Endothelial cell of umbilical vein (primary cell): ENCODE results near the gene ATP6V1G2. TPM values are rescaled to one million over a fixed set of nuclear protein-coding genes. Genes with fewer than 3 reads are reported as not detected.

Source experiments
- BruUV-seq: library from RNA; stranded (reverse); fragments of 400-500 nt; replicated peaks from 2 replicates; lab custom pipeline; 2021; lab: Mats Ljungman, UMichigan
- CTCF ChIA-PET: fragments of 300-600, 350-600 bp; sonication (Branson Sonifier 250); formaldehyde crosslinking; loops from one replicate; lab custom pipeline; 2021; ENCODE audit warnings: antibody characterized with exemption, inconsistent platforms; lab: Charles Lee
- POLR2A ChIA-PET: fragments of 300-600, 350-600 bp; sonication (Branson Sonifier 250); formaldehyde crosslinking; loops from one replicate; lab custom pipeline; 2021; ENCODE audit warnings: antibody characterized with exemption, inconsistent platforms; lab: Charles Lee
- DNase-seq: peaks from one replicate; pipeline ENCODE4 v3.0.0-alpha.2; 2011; ENCODE audit warnings: low read depth, low spot score
- FAIRE-seq: peaks from 2 replicates; lab custom pipeline; 2011; peaks lifted over from hg19 to GRCh38; lab: Jason Lieb, UNC
- H2AFZ ChIP-seq: 2 replicates; pipeline ENCODE4 v1.6.0; 2012; ENCODE audit warnings: low read depth, low read length, control low read depth, inconsistent platforms
- H3K27ac ChIP-seq: 2 replicates; pipeline ENCODE4 v1.5.1; 2011; ENCODE audit warnings: low read depth, mild to moderate bottlenecking, control low read depth, low read length, moderate library complexity; ENCODE audit not compliant: insufficient read depth
- H3K27me3 ChIP-seq, 2 experiments: 2 replicates each; pipeline versions ENCODE4 v1.6.0 to v1.6.1; 2011; ENCODE audit warnings: low read length in 2 of 2, mixed read lengths in 1 of 2; ENCODE audit not compliant: control insufficient read depth in 2 of 2, insufficient read depth in 2 of 2
- H3K36me3 ChIP-seq, 2 experiments: 2 replicates in 1 of 2; 3 replicates in 1 of 2; pipeline ENCODE4 v1.5.1; 2011; ENCODE audit warnings: low read length in 2 of 2, mild to moderate bottlenecking in 1 of 2, moderate library complexity in 1 of 2; ENCODE audit not compliant: control insufficient read depth in 2 of 2, insufficient read depth in 2 of 2; ENCODE audit errors: extremely low read depth in 1 of 2
- H3K4me1 ChIP-seq: 3 replicates; pipeline ENCODE4 v1.5.1; 2011; ENCODE audit warnings: mild to moderate bottlenecking, low read length; ENCODE audit not compliant: control insufficient read depth, insufficient read depth; ENCODE audit errors: extremely low read depth
- H3K4me2 ChIP-seq: 2 replicates; pipeline ENCODE4 v1.6.1; 2011; ENCODE audit warnings: low read length, control low read depth, mixed read lengths; ENCODE audit not compliant: insufficient read depth
- H3K4me3 ChIP-seq, 3 experiments: fragments of 200-600 bp in 1 of 3; sonication (generic), shearing (Covaris generic) in 1 of 3; replicated peaks in 1 of 3; 2 replicates each; pipeline ENCODE4 v1.5.1; 2011 to 2016; ENCODE audit warnings: control low read depth in 3 of 3, low read length in 3 of 3, mild to moderate bottlenecking in 2 of 3, inconsistent platforms in 1 of 3, low read depth in 1 of 3, moderate library complexity in 1 of 3; ENCODE audit not compliant: insufficient read depth in 1 of 3
- H3K79me2 ChIP-seq: 2 replicates; pipeline ENCODE4 v1.6.0; 2012; ENCODE audit warnings: low read length, inconsistent platforms; ENCODE audit not compliant: control insufficient read depth, insufficient read depth
- H3K9ac ChIP-seq: replicated peaks from 2 replicates; pipeline ENCODE3; 2011; ENCODE audit warnings: low read length, control low read depth; ENCODE audit not compliant: insufficient read depth; ENCODE audit errors: extremely low read depth
- H3K9me1 ChIP-seq: replicated peaks from 3 replicates; pipeline ENCODE4 v1.6.0; 2011; ENCODE audit warnings: mild to moderate bottlenecking, low read length; ENCODE audit not compliant: control insufficient read depth, insufficient read depth; ENCODE audit errors: extremely low read depth
- H3K9me3 ChIP-seq: replicated peaks from 2 replicates; pipeline ENCODE4 v1.5.1; 2012; ENCODE audit warnings: low read length, inconsistent platforms; ENCODE audit not compliant: control insufficient read depth, insufficient read depth
- H4K20me1 ChIP-seq: replicated peaks from 2 replicates; pipeline ENCODE3; 2011; ENCODE audit warnings: mild to moderate bottlenecking, low read length; ENCODE audit not compliant: control insufficient read depth, insufficient read depth; ENCODE audit errors: extremely low read depth
- EZH2 ChIP-seq: IDR thresholded peaks from 2 replicates; pipeline ENCODE4 v1.6.1; 2012; ENCODE audit warnings: borderline replicate concordance, low read depth, mild to moderate bottlenecking, moderate library complexity, low read length, inconsistent platforms; ENCODE audit not compliant: severe bottlenecking
- FOS ChIP-seq: IDR thresholded peaks from 2 replicates; pipeline ENCODE4 v1.6.1; 2011; ENCODE audit warnings: mild to moderate bottlenecking, low read length, moderate library complexity, borderline replicate concordance; ENCODE audit not compliant: insufficient read depth
- GATA2 ChIP-seq: IDR thresholded peaks from 2 replicates; pipeline ENCODE4 v1.7.0; 2011; ENCODE audit warnings: low read depth, mild to moderate bottlenecking, moderate library complexity, mixed read lengths, low read length; ENCODE audit not compliant: insufficient read length, insufficient read depth
- JUN ChIP-seq: IDR thresholded peaks from 2 replicates; pipeline ENCODE4 v1.6.1; 2011; ENCODE audit warnings: borderline replicate concordance, low read depth; ENCODE audit not compliant: insufficient read length, insufficient read depth
- MYC ChIP-seq: IDR thresholded peaks from one replicate; pipeline ENCODE4 v1.6.1; 2011; ENCODE audit warnings: mild to moderate bottlenecking, low read depth, low read length
- POLR2A ChIP-seq: IDR thresholded peaks from 2 replicates; pipeline ENCODE4 v1.6.1; 2012; ENCODE audit warnings: low read depth, mild to moderate bottlenecking, control low read depth, low read length
- POLR2AphosphoS5 ChIP-seq: IDR thresholded peaks from 2 replicates; pipeline ENCODE4 v1.6.1; 2012; ENCODE audit warnings: low read depth, mild to moderate bottlenecking, control low read depth, low read length, moderate library complexity; ENCODE audit not compliant: insufficient read depth
- dilution Hi-C: fragments of 300-500 bp; cut with MboI; formaldehyde crosslinking; loops from one replicate; pipeline ENCODE4 v1.15.0; 2019; ENCODE audit warnings: low sequenced_read_pairs; ENCODE audit not compliant: extremely low pct_ligation_motif_present
- intact Hi-C: fragments of 100-400 bp; cut with micrococcal nuclease; formaldehyde crosslinking; loops from one replicate; pipeline ENCODE4 v1.10.0; 2022
- polyA plus RNA-seq, 4 experiments: library from polyadenylated mRNA; depleted of rRNA in 3 of 4; stranded (reverse) in 3 of 4; unstranded in 1 of 4; fragments of >200 nt; gene quantifications; 2 replicates each; pipeline versions ENCODE4 v1.2.1 to v1.2.3, GENCODE V29; 2011 to 2012; ENCODE audit warnings: missing spikeins in 1 of 4
- total RNA-seq: library from RNA; stranded (reverse); gene quantifications from 2 replicates; pipeline ENCODE4 v1.2.3, GENCODE V29; 2021
- TF ChIP-seq, protein P1 (sequence below): IDR thresholded peaks from 2 replicates; pipeline ENCODE4 v1.6.1; 2011; ENCODE audit not compliant: insufficient read depth, insufficient read length
- TF ChIP-seq, protein P2 (sequence below), 2 donors: IDR thresholded peaks; 1 replicate in 1 of 2; 2 replicates in 1 of 2; pipeline ENCODE4 v1.5.1; 2011; ENCODE audit warnings: low read length in 2 of 2, mild to moderate bottlenecking in 2 of 2, moderate library complexity in 2 of 2, control low read depth in 1 of 2, inconsistent platforms in 1 of 2, low read depth in 1 of 2; ENCODE audit not compliant: insufficient read depth in 1 of 2; ENCODE audit errors: extremely low read depth in 1 of 2

ATP6V1G2 gene
- total and polyA plus RNA-seq, 2 donors (not counting 3 experiments of a cell fraction or from before 2014, with no cell fraction given), result 0.70 to 0.84 TPM

DNA sequence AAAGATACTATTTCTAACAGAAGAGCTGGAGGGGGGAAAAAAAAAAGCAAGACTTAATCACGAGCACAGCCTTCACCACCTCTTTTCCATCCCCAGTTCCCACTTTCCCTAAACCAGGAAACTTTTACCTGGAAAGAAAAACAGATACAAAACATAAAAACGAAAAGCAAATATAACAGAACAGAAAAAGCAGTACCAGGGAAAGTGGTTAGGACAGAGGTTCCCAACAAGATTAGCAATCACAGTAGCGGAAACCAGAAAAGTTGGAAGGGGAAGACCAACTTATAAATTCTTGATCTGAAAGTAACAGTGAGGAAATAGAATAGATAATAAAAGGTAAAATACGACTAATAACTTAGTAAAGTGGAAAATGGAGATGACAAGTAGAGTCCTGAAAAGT is 5.8 kb downstream of the ATP6V1G2 start:
- H3K4me2 ChIP-seq, result peak overlapping the region; percentile 92
- intact Hi-C loops (loop anchor here (10.0 kb wide), 1 partner anchor 194 kb away; the partner anchor contains the start of gene CLIC1), dilution Hi-C loops (no loop called here)
- no peak for FAIRE-seq
- H4K20me1 ChIP-seq, result peaks cover 7% of the 10 kb centered on the region
- H3K79me2 ChIP-seq, result peaks cover 59% of the 10 kb centered on the region
- peaks cover 22 to 36% of the 10 kb centered on the region in 2 experiments for H3K36me3 ChIP-seq
- no peak overlapping the region for H2AFZ ChIP-seq
- H3K27ac ChIP-seq, result peak overlapping the region; percentile 85
- no peaks in the 10 kb centered on the region for H3K9me3 ChIP-seq
- TF ChIP-seq JUN, result no peak
- no peak for TF ChIP-seq FOS
- no peak for TF ChIP-seq EZH2
- TF ChIP-seq, protein P1, sequence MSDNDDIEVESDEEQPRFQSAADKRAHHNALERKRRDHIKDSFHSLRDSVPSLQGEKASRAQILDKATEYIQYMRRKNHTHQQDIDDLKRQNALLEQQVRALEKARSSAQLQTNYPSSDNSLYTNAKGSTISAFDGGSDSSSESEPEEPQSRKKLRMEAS, result no peak
- TF ChIP-seq POLR2A, result no peak
- TF ChIP-seq POLR2AphosphoS5, result no peak
- no peak for TF ChIP-seq GATA2
- TF ChIP-seq, protein P2, sequence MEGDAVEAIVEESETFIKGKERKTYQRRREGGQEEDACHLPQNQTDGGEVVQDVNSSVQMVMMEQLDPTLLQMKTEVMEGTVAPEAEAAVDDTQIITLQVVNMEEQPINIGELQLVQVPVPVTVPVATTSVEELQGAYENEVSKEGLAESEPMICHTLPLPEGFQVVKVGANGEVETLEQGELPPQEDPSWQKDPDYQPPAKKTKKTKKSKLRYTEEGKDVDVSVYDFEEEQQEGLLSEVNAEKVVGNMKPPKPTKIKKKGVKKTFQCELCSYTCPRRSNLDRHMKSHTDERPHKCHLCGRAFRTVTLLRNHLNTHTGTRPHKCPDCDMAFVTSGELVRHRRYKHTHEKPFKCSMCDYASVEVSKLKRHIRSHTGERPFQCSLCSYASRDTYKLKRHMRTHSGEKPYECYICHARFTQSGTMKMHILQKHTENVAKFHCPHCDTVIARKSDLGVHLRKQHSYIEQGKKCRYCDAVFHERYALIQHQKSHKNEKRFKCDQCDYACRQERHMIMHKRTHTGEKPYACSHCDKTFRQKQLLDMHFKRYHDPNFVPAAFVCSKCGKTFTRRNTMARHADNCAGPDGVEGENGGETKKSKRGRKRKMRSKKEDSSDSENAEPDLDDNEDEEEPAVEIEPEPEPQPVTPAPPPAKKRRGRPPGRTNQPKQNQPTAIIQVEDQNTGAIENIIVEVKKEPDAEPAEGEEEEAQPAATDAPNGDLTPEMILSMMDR (IDR thresholded peaks at IDR 0.05; ENCODE audit: extremely low read depth in 1 of 2, insufficient read depth in 1 of 2, low read depth in 1 of 2, low read length in 2 of 2), result no peak
- no peak for TF ChIP-seq MYC
- peak overlapping the region; percentile 98 for H3K9ac ChIP-seq
- H3K4me3 ChIP-seq, result peak overlapping the region; percentile 59 to 95 (median 80)
- H3K27me3 ChIP-seq, result no peaks in the 10 kb centered on the region
- no peaks in the 10 kb centered on the region for H3K9me1 ChIP-seq
- POLR2A ChIA-PET, result interaction anchor here (0.9 kb wide), 1 partner anchor 13 kb away, joined by 4 read pairs; the partner anchor contains the start of gene MCCD1
- CTCF ChIA-PET, result interaction anchor here (1.1 to 3.5 kb wide), 5 partner anchors 10 to 82 kb away, joined by 3 to 21 read pairs (median 13); no protein-coding TSS in a partner anchor
- no peak for DNase-seq
- BruUV-seq, result no TSS peak
- peaks cover 27% of the 10 kb centered on the region for H3K4me1 ChIP-seq
